HepG2 (cell line): ENCODE measurements around the gene CACNB4. TPM values are rescaled to one million over a fixed set of nuclear protein-coding genes. Genes with fewer than 3 reads are reported as not detected.

Experiments
- ATF7 ChIP-seq, 2 experiments: fragments of 450-650 bp in 1 of 2; sonication (generic) in 1 of 2; formaldehyde crosslinking in 1 of 2; IDR thresholded peaks; 2 replicates each; pipeline versions ENCODE4 v1.4.0 to v1.6.1; 2016 to 2020; ENCODE audit warnings: antibody characterized with exemption in 1 of 2, mild to moderate bottlenecking in 1 of 2, missing genetic modification reagents in 1 of 2
- CENPT ChIP-seq: sonication (generic); formaldehyde crosslinking; IDR thresholded peaks from 2 replicates; pipeline ENCODE4 v1.8.0; 2022; ENCODE audit warnings: low read depth, mild to moderate bottlenecking, moderate library complexity, missing genetic modification reagents
- HNRNPLL ChIP-seq: fragments of 200-400 bp; formaldehyde crosslinking; IDR thresholded peaks from 2 replicates; pipeline ENCODE4 v1.6.1; 2017; ENCODE audit warnings: mild to moderate bottlenecking, low read depth, low read length; ENCODE audit not compliant: poor library complexity, severe bottlenecking
- HOMEZ ChIP-seq: IDR thresholded peaks from 2 replicates; pipeline ENCODE4 v1.6.1; 2016; ENCODE audit warnings: low read depth
- MLLT10 ChIP-seq: sonication (generic); formaldehyde crosslinking; IDR thresholded peaks from 2 replicates; pipeline ENCODE4 v1.4.0; 2020; ENCODE audit warnings: missing genetic modification reagents
- PAX8 ChIP-seq: sonication (generic); formaldehyde crosslinking; IDR thresholded peaks from 2 replicates; pipeline ENCODE4 v1.8.0; 2022; ENCODE audit warnings: mild to moderate bottlenecking, missing genetic modification reagents, borderline replicate concordance
- POLR2AphosphoS2 ChIP-seq: IDR thresholded peaks from 2 replicates; pipeline ENCODE4 v1.6.1; 2011; ENCODE audit warnings: low read depth, low read length, improper control_type of control experiment
- RNF2 ChIP-seq: fragments of 450-650 bp; conservative IDR thresholded peaks from 2 replicates; pipeline ENCODE4 v1.6.1; 2016; ENCODE audit warnings: low read depth
- SATB2 ChIP-seq: sonication (generic); formaldehyde crosslinking; IDR thresholded peaks from 2 replicates; pipeline ENCODE4 v1.5.0; 2020; ENCODE audit warnings: missing genetic modification reagents
- SNAI1 ChIP-seq: sonication (generic); formaldehyde crosslinking; IDR thresholded peaks from 2 replicates; pipeline ENCODE4 v1.5.0; 2020; ENCODE audit warnings: mild to moderate bottlenecking, missing genetic modification reagents, borderline replicate concordance
- U2AF2 ChIP-seq: fragments of 200-400 bp; formaldehyde crosslinking; IDR thresholded peaks from 2 replicates; pipeline ENCODE4 v1.6.1; 2017; ENCODE audit warnings: low read depth, mild to moderate bottlenecking, low read length
- ZFYVE20 ChIP-seq: sonication (generic); formaldehyde crosslinking; IDR thresholded peaks from 2 replicates; pipeline ENCODE4 v1.8.0; 2023; ENCODE audit warnings: low read depth, mild to moderate bottlenecking, moderate library complexity, missing genetic modification reagents, borderline replicate concordance
- ZHX1 ChIP-seq: sonication (generic); formaldehyde crosslinking; IDR thresholded peaks from 2 replicates; pipeline ENCODE4 v1.8.1; 2022; ENCODE audit warnings: low read depth, mild to moderate bottlenecking, missing genetic modification reagents
- ZNF205 ChIP-seq: IDR thresholded peaks from 2 replicates; pipeline ENCODE4 v1.6.1; 2018; ENCODE audit warnings: missing biosample characterization, missing genetic modification reagents
- ZNF30 ChIP-seq: sonication (generic); formaldehyde crosslinking; IDR thresholded peaks from 2 replicates; pipeline ENCODE4 v1.5.0; 2020; ENCODE audit warnings: mild to moderate bottlenecking, missing genetic modification reagents
- ZNF329 ChIP-seq: sonication (generic); formaldehyde crosslinking; IDR thresholded peaks from 2 replicates; pipeline ENCODE4 v1.9.0; 2021; ENCODE audit warnings: low read depth, mild to moderate bottlenecking, missing genetic modification reagents
- ZNF660 ChIP-seq: sonication (generic); formaldehyde crosslinking; IDR thresholded peaks from 2 replicates; pipeline ENCODE4 v1.5.1; 2020; ENCODE audit warnings: mild to moderate bottlenecking, low read depth, missing genetic modification reagents, borderline replicate concordance
- polyA plus RNA-seq, 8 experiments: library from polyadenylated mRNA; depleted of rRNA in 3 of 8; stranded (reverse) in 7 of 8; unstranded in 1 of 8; fragments of >200 nt; fragmentation: Illumina TruSeq in 4 of 8; extraction: Trizol in 4 of 8; gene quantifications; 2 replicates each; pipeline versions ENCODE4 v1.2.1 to v1.2.3, GENCODE V29; 2011 to 2016; ENCODE audit warnings: low read depth in 4 of 8, missing spikeins in 1 of 8, mixed read lengths in 1 of 8; ENCODE audit not compliant: insufficient read depth in 1 of 8
- total RNA-seq, 5 experiments: library from RNA; depleted of rRNA; stranded (reverse); fragments of >200 nt; fragmentation: Illumina TruSeq; extraction: Trizol; gene quantifications; 2 replicates each; pipeline ENCODE4 v1.2.3, GENCODE V29; 2016; ENCODE audit warnings: low read depth in 1 of 5
- TF ChIP-seq, protein P1 (sequence below): sonication (generic); formaldehyde crosslinking; IDR thresholded peaks from 2 replicates; pipeline ENCODE4 v1.5.0; 2020; ENCODE audit warnings: mild to moderate bottlenecking, missing genetic modification reagents, borderline replicate concordance
- TF ChIP-seq, protein P2 (sequence below): sonication (generic); formaldehyde crosslinking; conservative IDR thresholded peaks from 2 replicates; pipeline ENCODE4 v1.4.0; 2020; ENCODE audit warnings: missing genetic modification reagents

Gene CACNB4
- total and polyA plus RNA-seq, 2 of the 13 experiments (the other 11 are each of a cell fraction or from before 2014, with no cell fraction given), result 5.1 to 14.3 TPM

DNA sequence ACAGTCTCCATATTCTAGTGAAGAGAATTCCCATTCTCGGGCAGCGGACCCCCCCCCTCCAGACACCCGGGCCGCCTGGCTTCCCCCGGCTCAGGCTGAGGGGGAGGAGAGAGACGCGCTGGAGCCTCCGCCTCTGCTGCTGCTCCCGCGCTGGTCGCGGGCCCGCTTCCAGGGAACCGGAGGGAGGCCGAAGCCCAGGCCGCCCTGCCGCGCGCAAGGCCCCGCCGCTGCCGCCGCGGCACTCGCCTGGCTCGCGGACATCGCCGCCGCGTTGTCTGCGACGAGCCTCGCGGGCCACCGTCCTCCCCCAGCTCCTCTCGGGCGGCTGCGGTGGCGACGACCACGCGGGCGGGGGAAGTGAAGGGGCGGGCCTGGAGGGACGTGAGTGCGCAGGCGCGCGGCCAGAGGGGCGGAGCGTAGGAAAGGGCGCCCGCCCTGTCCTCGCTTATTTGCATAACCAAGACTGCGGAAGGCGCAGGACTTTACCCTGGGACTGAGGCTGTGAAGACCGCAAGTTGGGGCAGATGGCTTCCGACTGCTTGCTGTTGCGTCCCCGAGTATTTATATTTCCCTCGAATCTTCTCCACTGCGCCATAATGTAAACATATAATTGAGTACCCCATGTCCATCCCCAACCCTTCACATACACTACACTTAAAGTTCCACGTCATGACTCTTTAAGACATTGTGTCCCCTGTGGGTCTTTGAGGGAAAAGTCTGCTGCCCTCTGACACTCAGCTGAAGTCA lies 270.5 kb downstream of the CACNB4 start, which contains the start of gene ARL5A (continued):
- no peak for TF ChIP-seq ATF7 (IDR thresholded peaks at IDR 0.05)
- no peak for TF ChIP-seq ATF7 (CRISPR knock-in tag; IDR thresholded peaks at IDR 0.05)
- peak; percentile 78 for TF ChIP-seq HNRNPLL
- no peak for TF ChIP-seq ZHX1 (CRISPR knock-in tag)
- TF ChIP-seq POLR2AphosphoS2, result peak; percentile 79; the same call in 1 of the 2 replicates
- TF ChIP-seq ZNF205 (CRISPR knock-in tag), result no peak; the same call in none of the 2 replicates
- peak; percentile 84; the same call in 1 of the 2 replicates for TF ChIP-seq ZNF329 (CRISPR knock-in tag)
- TF ChIP-seq HOMEZ (CRISPR knock-in tag), result peak; percentile 67
- TF ChIP-seq ZFYVE20, result no peak
- no peak for TF ChIP-seq ZNF660
- 0 out of 2 replicates have a peak, but pooled peaks have one; percentile 52 for TF ChIP-seq SNAI1
- TF ChIP-seq ZNF30 (CRISPR knock-in tag), result 0 out of 2 replicates have a peak, but pooled peaks have one; percentile 39
- no peak for TF ChIP-seq U2AF2
- TF ChIP-seq PAX8 (CRISPR knock-in tag), result no peak; the same call in 1 of the 2 replicates
- TF ChIP-seq, protein P1, sequence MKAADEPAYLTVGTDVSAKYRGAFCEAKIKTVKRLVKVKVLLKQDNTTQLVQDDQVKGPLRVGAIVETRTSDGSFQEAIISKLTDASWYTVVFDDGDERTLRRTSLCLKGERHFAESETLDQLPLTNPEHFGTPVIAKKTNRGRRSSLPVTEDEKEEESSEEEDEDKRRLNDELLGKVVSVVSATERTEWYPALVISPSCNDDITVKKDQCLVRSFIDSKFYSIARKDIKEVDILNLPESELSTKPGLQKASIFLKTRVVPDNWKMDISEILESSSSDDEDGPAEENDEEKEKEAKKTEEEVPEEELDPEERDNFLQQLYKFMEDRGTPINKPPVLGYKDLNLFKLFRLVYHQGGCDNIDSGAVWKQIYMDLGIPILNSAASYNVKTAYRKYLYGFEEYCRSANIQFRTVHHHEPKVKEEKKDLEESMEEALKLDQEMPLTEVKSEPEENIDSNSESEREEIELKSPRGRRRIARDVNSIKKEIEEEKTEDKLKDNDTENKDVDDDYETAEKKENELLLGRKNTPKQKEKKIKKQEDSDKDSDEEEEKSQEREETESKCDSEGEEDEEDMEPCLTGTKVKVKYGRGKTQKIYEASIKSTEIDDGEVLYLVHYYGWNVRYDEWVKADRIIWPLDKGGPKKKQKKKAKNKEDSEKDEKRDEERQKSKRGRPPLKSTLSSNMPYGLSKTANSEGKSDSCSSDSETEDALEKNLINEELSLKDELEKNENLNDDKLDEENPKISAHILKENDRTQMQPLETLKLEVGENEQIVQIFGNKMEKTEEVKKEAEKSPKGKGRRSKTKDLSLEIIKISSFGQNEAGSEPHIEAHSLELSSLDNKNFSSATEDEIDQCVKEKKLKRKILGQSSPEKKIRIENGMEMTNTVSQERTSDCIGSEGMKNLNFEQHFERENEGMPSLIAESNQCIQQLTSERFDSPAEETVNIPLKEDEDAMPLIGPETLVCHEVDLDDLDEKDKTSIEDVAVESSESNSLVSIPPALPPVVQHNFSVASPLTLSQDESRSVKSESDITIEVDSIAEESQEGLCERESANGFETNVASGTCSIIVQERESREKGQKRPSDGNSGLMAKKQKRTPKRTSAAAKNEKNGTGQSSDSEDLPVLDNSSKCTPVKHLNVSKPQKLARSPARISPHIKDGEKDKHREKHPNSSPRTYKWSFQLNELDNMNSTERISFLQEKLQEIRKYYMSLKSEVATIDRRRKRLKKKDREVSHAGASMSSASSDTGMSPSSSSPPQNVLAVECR (CRISPR knock-in tag), result peak; percentile 84
- peak; percentile 79 for TF ChIP-seq RNF2
- TF ChIP-seq SATB2 (CRISPR knock-in tag), result 0 out of 2 replicates have a peak, but pooled peaks have one; percentile 64
- TF ChIP-seq MLLT10 (CRISPR knock-in tag), result no peak
- TF ChIP-seq, protein P2, sequence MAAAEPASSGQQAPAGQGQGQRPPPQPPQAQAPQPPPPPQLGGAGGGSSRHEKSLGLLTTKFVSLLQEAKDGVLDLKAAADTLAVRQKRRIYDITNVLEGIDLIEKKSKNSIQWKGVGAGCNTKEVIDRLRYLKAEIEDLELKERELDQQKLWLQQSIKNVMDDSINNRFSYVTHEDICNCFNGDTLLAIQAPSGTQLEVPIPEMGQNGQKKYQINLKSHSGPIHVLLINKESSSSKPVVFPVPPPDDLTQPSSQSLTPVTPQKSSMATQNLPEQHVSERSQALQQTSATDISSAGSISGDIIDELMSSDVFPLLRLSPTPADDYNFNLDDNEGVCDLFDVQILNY (CRISPR knock-in tag), result peak; percentile 39; the same call in 1 of the 2 replicates
- no peak for TF ChIP-seq CENPT (CRISPR knock-in tag)
